Measurements from ENCODE around the gene TBPL1.

- no peak for TF ChIP-seq EZH2phosphoT487 (IDR thresholded peaks at IDR 0.05; ENCODE audit: insufficient read depth, low read depth)
- TF ChIP-seq EZH2 (IDR thresholded peaks at IDR 0.05; ENCODE audit: insufficient read depth, poor library complexity, severe bottlenecking), result no peak
These were observed 46.3 kb downstream of the TBPL1 start for GRCh38 chr6:133999305-133999704.
